ENCODE measurements around the gene GPR157.

GPR157 gene

GRCh38 chr1:9153152-9153551 lies 24.2 kb upstream of the GPR157 start:
- DNase-seq (ENCODE audit: low read depth, low spot score): no peak
- in situ Hi-C loops (cut with HindIII; ENCODE audit: low sequenced_read_pairs): no loop called here
- no peak for TF ChIP-seq CTCF (IDR thresholded peaks at IDR 0.05; ENCODE audit: low read depth, low read length)
- H3K4me3 ChIP-seq (ENCODE audit: low read depth, low read length): no peak overlapping the region

GRCh38 chr1:9152535-9152934 lies 23.6 kb upstream of the GPR157 start:
- DNase-seq (ENCODE audit: low read depth, low spot score): no peak
- no peak for TF ChIP-seq CTCF (IDR thresholded peaks at IDR 0.05; ENCODE audit: low read depth, low read length)
- no peak overlapping the region for H3K4me3 ChIP-seq (ENCODE audit: low read depth, low read length)

GRCh38 chr1:9151328-9151860 lies 22.5 kb upstream of the GPR157 start:
- DNase-seq (ENCODE audit: low read depth, low spot score): peak; percentile 37
- no peak overlapping the region for H3K4me3 ChIP-seq (ENCODE audit: low read depth, low read length)
- TF ChIP-seq CTCF (IDR thresholded peaks at IDR 0.05; ENCODE audit: low read depth, low read length): no peak
- in situ Hi-C loops (cut with HindIII; ENCODE audit: low sequenced_read_pairs): no loop called here

More at GRCh38 chr1:9152535-9152934, 23.6 kb upstream of the GPR157 start:
- in situ Hi-C loops (cut with HindIII; ENCODE audit: low sequenced_read_pairs): no loop called here

- DNase-seq (ENCODE audit: low read depth, low spot score): peak; percentile 38
- in situ Hi-C loops (cut with HindIII; ENCODE audit: low sequenced_read_pairs): no loop called here
- TF ChIP-seq CTCF (IDR thresholded peaks at IDR 0.05; ENCODE audit: low read depth, low read length): no peak
Measured at GRCh38 chr1:9150582-9151327, 21.9 kb upstream of the GPR157 start.

GRCh38 chr1:9149837-9150581 lies 21.1 kb upstream of the GPR157 start:
- no peak for TF ChIP-seq CTCF (IDR thresholded peaks at IDR 0.05; ENCODE audit: low read depth, low read length)
- no peak overlapping the region for H3K4me3 ChIP-seq (ENCODE audit: low read depth, low read length)
- DNase-seq (ENCODE audit: low read depth, low spot score): no peak
- in situ Hi-C loops (cut with HindIII; ENCODE audit: low sequenced_read_pairs): no loop called here

More at GRCh38 chr1:9150582-9151327, 21.9 kb upstream of the GPR157 start:
- H3K4me3 ChIP-seq (ENCODE audit: low read depth, low read length): no peak overlapping the region

GRCh38 chr1:9149151-9149550 lies 20.2 kb upstream of the GPR157 start:
- TF ChIP-seq CTCF (IDR thresholded peaks at IDR 0.05; ENCODE audit: low read depth, low read length): no peak
- in situ Hi-C loops (cut with HindIII; ENCODE audit: low sequenced_read_pairs): no loop called here
- H3K4me3 ChIP-seq (ENCODE audit: low read depth, low read length): no peak overlapping the region
- DNase-seq (ENCODE audit: low read depth, low spot score): no peak
